ENCODE measurements around the gene SLC9A9. TPM values are rescaled to one million over a fixed set of nuclear protein-coding genes. Genes with fewer than 3 reads are reported as not detected.

The SLC9A9 gene
- total RNA-seq, 2 experiments from 2014 or later = 12.2 TPM

DNA sequence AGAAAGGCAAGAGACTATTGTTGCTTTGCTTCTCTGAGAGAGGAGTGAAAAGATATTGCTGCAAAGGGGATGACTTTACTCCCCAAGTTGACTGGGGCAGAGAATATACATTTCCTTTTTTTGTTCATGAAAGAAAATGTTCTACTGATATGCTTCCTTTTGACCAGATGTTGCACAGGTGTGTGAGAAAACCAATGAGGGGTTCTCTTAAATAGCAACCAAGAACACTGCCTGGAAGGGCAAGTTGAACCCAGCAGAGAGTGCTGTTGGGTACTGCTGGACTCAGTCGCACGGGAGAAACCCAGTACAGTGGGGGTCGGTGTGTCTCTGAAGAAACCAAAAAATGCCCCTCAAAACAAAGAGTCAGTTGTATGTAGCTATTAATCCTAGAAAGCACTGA, 627.5 kb downstream of the SLC9A9 start:
- H3K4me1 Mint-ChIP-seq (ENCODE audit: low read depth) = peaks cover 23% of the 10 kb centered on the region
- Histone ChIP-seq H3K36me3 (ENCODE audit: insufficient read depth, low read length) (no peaks in the 10 kb centered on the region), H3K9me3 (ENCODE audit: control insufficient read depth in 1 of 2, insufficient read depth in 1 of 2, low read length in 2 of 2) (no peaks in the 10 kb centered on the region), H3K4me1 (ENCODE audit: insufficient read depth, low read length) (no peaks in the 10 kb centered on the region), H3K27me3 (ENCODE audit: control insufficient read depth in 1 of 2, insufficient read depth in 2 of 2, low read length in 2 of 2) (no peaks in the 10 kb centered on the region), H3K4me3 (ENCODE audit: low read length) (no peak overlapping the region), H3K27ac (ENCODE audit: low read depth in 1 of 2, low read length in 2 of 2) (no peak overlapping the region)
- DNase-seq = no peak
- CTCF ChIA-PET = no interaction called here
- TF ChIP-seq, protein P1, sequence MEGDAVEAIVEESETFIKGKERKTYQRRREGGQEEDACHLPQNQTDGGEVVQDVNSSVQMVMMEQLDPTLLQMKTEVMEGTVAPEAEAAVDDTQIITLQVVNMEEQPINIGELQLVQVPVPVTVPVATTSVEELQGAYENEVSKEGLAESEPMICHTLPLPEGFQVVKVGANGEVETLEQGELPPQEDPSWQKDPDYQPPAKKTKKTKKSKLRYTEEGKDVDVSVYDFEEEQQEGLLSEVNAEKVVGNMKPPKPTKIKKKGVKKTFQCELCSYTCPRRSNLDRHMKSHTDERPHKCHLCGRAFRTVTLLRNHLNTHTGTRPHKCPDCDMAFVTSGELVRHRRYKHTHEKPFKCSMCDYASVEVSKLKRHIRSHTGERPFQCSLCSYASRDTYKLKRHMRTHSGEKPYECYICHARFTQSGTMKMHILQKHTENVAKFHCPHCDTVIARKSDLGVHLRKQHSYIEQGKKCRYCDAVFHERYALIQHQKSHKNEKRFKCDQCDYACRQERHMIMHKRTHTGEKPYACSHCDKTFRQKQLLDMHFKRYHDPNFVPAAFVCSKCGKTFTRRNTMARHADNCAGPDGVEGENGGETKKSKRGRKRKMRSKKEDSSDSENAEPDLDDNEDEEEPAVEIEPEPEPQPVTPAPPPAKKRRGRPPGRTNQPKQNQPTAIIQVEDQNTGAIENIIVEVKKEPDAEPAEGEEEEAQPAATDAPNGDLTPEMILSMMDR (IDR thresholded peaks at IDR 0.05) = no peak
- intact Hi-C loops (cut with DNase I, micrococcal nuclease) = no loop called here
- ATAC-seq (ENCODE audit: poor library complexity) = no peak
- POLR2A ChIA-PET = no interaction called here
- no peaks in the 10 kb centered on the region for H3K9me3 Mint-ChIP-seq
- no peaks in the 10 kb centered on the region for H3K27me3 Mint-ChIP-seq
- no peak overlapping the region for H3K27ac Mint-ChIP-seq
- no peak overlapping the region for H3K4me3 Mint-ChIP-seq
- no peaks in the 10 kb centered on the region for H3K36me3 Mint-ChIP-seq (ENCODE audit: low read depth)

DNA sequence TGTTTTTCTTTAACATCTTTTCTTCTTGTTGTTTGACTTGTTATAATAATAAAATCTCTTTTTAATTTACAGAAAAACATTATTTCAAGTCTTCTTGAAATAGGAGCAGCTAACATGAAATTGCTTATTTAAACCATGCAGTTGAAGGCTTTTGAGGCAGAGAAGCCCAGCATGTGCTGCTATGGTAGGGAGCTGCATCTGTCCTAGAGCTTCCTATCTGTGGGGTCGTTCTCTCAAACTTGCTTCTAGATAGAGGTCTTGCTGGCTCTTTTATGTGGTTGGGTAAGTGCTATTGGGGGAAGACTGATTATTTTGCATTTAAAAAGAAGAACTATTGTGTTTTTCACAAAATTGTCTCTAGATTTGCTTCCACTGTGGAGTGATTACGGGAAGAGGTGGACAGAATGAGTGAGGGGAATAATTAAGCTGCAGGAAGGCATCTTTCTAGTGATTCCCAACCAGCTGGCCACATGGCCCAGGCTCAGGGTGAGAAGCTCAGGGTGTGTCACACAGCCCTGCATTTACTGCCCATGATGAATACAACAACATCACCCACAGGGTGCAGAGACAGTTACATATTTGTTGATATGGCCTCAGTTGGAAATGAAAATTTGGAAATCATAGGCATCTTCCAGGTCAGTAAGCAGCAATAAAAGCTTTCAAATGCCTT, 630.0 kb downstream of the SLC9A9 start:
- no peak for DNase-seq
- ATAC-seq (ENCODE audit: poor library complexity) = no peak
- POLR2A ChIA-PET = no interaction called here
- H3K4me1 Mint-ChIP-seq (ENCODE audit: low read depth) = peaks cover 23% of the 10 kb centered on the region
- CTCF ChIA-PET = no interaction called here
- no peak overlapping the region for H3K27ac ChIP-seq (ENCODE audit: low read depth in 1 of 2, low read length in 2 of 2)
- no peaks in the 10 kb centered on the region for H3K9me3 Mint-ChIP-seq
- no peaks in the 10 kb centered on the region for H3K27me3 Mint-ChIP-seq
- no peaks in the 10 kb centered on the region for H3K36me3 ChIP-seq (ENCODE audit: insufficient read depth, low read length)
- no peak overlapping the region for H3K4me3 Mint-ChIP-seq
- intact Hi-C loops (cut with DNase I, micrococcal nuclease) = no loop called here
- no peaks in the 10 kb centered on the region for H3K36me3 Mint-ChIP-seq (ENCODE audit: low read depth)
- H3K4me1 ChIP-seq (ENCODE audit: insufficient read depth, low read length) = no peaks in the 10 kb centered on the region
- H3K27ac Mint-ChIP-seq = no peak overlapping the region
- H3K27me3 ChIP-seq (ENCODE audit: control insufficient read depth in 1 of 2, insufficient read depth in 2 of 2, low read length in 2 of 2) = no peaks in the 10 kb centered on the region
- TF ChIP-seq, protein P1 (IDR thresholded peaks at IDR 0.05) = no peak
- H3K4me3 ChIP-seq (ENCODE audit: low read length) = no peak overlapping the region
- H3K9me3 ChIP-seq (ENCODE audit: control insufficient read depth in 1 of 2, insufficient read depth in 1 of 2, low read length in 2 of 2) = no peaks in the 10 kb centered on the region

DNA sequence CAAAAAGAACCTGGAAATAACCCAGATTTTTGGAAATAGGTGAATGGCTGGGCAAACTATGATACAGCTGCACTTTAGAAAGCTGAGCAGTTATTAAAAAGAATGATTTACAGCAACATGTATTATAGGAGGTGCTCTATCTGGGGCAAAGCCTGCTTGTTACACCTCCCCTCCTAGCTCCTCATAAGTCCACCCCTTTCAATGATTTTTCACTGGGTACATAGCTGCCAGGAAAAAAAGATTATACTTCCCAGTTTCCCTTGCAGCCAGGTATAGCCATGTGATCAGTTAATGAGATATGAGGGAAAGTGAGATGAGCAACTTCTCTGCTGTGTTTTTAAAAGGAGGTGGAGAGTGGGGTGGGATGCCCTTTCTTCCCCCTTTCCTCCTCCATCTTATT, 631.0 kb downstream of the SLC9A9 start:
- H3K9me3 ChIP-seq (ENCODE audit: control insufficient read depth in 1 of 2, insufficient read depth in 1 of 2, low read length in 2 of 2) = no peaks in the 10 kb centered on the region
- Mint-ChIP-seq H3K27ac (peak overlapping the region; percentile 73), H3K4me1 (ENCODE audit: low read depth) (peaks cover 23% of the 10 kb centered on the region), H3K4me3 (peak overlapping the region; percentile 78), H3K9me3 (no peaks in the 10 kb centered on the region), H3K27me3 (no peaks in the 10 kb centered on the region), H3K36me3 (ENCODE audit: low read depth) (no peaks in the 10 kb centered on the region)
- no peaks in the 10 kb centered on the region for H3K36me3 ChIP-seq (ENCODE audit: insufficient read depth, low read length)
- H3K27me3 ChIP-seq (ENCODE audit: control insufficient read depth in 1 of 2, insufficient read depth in 2 of 2, low read length in 2 of 2) = no peaks in the 10 kb centered on the region
- H3K4me1 ChIP-seq (ENCODE audit: insufficient read depth, low read length) = no peaks in the 10 kb centered on the region
- POLR2A ChIA-PET = no interaction called here
- no peak overlapping the region for H3K4me3 ChIP-seq (ENCODE audit: low read length)
- no peak overlapping the region for H3K27ac ChIP-seq (ENCODE audit: low read depth in 1 of 2, low read length in 2 of 2)
- intact Hi-C loops (cut with DNase I, micrococcal nuclease) = loop anchor here in 1 of 2 experiments (2.0 kb wide), 1 partner anchor 96 kb away; no protein-coding TSS in a partner anchor
- CTCF ChIA-PET = no interaction called here
- peak; percentile 33 for ATAC-seq (ENCODE audit: poor library complexity)
- TF ChIP-seq, protein P1 (IDR thresholded peaks at IDR 0.05) = no peak
- no peak for DNase-seq

All from CD4-positive, alpha-beta T cell (primary cell).